GM23338 (cell line): ENCODE results near the gene PPP1R16B. TPM values are rescaled to one million over a fixed set of nuclear protein-coding genes. Genes with fewer than 3 reads are reported as not detected.

Source experiments
- ATAC-seq: fragments of 200-7000 bp; cut with Tn5 transposase; 3 replicates; pipeline ENCODE4 v1.9.1; 2020
- DNase-seq: peaks from one replicate; pipeline ENCODE4 v3.0.0-alpha.2; 2015; ENCODE audit warnings: low spot score
- H2AFZ ChIP-seq: fragments of 200-600 bp; sonication (generic); 2 replicates; pipeline ENCODE4 v1.8.0; 2016; ENCODE audit warnings: antibody characterized with exemption, mild to moderate bottlenecking, moderate library complexity
- H3F3A ChIP-seq: fragments of 200-600 bp; sonication (generic); replicated peaks from 2 replicates; pipeline ENCODE4 v1.8.0; 2017; ENCODE audit warnings: antibody characterized with exemption, mixed run types, low read depth
- H3K27ac ChIP-seq: fragments of 200-600 bp; sonication (generic); 2 replicates; pipeline ENCODE4 v1.6.1; 2016; ENCODE audit warnings: low read depth
- H3K27me3 ChIP-seq: fragments of 200-600 bp; sonication (generic); 2 replicates; pipeline ENCODE4 v1.8.0; 2016; ENCODE audit warnings: mild to moderate bottlenecking, mixed run types, moderate library complexity; ENCODE audit not compliant: insufficient read depth
- H3K36me3 ChIP-seq: fragments of 200-600 bp; sonication (generic); 2 replicates; pipeline ENCODE4 v1.8.0; 2016; ENCODE audit warnings: mild to moderate bottlenecking; ENCODE audit not compliant: insufficient read depth
- H3K4me1 ChIP-seq: fragments of 200-600 bp; sonication (generic); 2 replicates; pipeline ENCODE4 v1.8.0; 2016; ENCODE audit warnings: mild to moderate bottlenecking, moderate library complexity; ENCODE audit not compliant: insufficient read depth
- H3K4me2 ChIP-seq: fragments of 200-600 bp; sonication (generic); 2 replicates; pipeline ENCODE4 v1.7.1; 2017; ENCODE audit warnings: mixed run types
- H3K4me3 ChIP-seq: fragments of 200-600 bp; sonication (generic); 2 replicates; pipeline ENCODE4 v1.6.1; 2016; ENCODE audit warnings: mixed run types
- H3K79me2 ChIP-seq: fragments of 200-600 bp; sonication (generic); replicated peaks from 2 replicates; pipeline ENCODE4 v1.8.0; 2017; ENCODE audit warnings: mild to moderate bottlenecking; ENCODE audit not compliant: insufficient read depth
- H3K9me2 ChIP-seq: fragments of 200-600 bp; sonication (generic); 2 replicates; pipeline ENCODE4 v1.8.0; 2017; ENCODE audit not compliant: insufficient read depth
- H4K20me1 ChIP-seq: fragments of 200-600 bp; sonication (generic); replicated peaks from 2 replicates; pipeline ENCODE4 v1.8.0; 2017; ENCODE audit warnings: mild to moderate bottlenecking; ENCODE audit not compliant: insufficient read depth
- H3K27ac Mint-ChIP-seq: 2 replicates; pipeline ENCODE4 v1.8.0; 2020; ENCODE audit warnings: inconsistent platforms, mild to moderate bottlenecking, moderate library complexity, mixed read lengths
- H3K27me3 Mint-ChIP-seq: 3 replicates; pipeline ENCODE4 v1.8.0; 2022; ENCODE audit warnings: low read depth, mild to moderate bottlenecking, moderate library complexity, mixed read lengths, inconsistent platforms; ENCODE audit not compliant: insufficient read depth, poor library complexity
- H3K36me3 Mint-ChIP-seq: 3 replicates; pipeline ENCODE4 v1.8.0; 2021; ENCODE audit warnings: low read depth, mild to moderate bottlenecking, inconsistent platforms, moderate library complexity, mixed read lengths
- H3K4me1 Mint-ChIP-seq: 3 replicates; pipeline ENCODE4 v1.8.0; 2020; ENCODE audit warnings: mild to moderate bottlenecking, inconsistent platforms, mixed read lengths
- H3K4me3 Mint-ChIP-seq: 3 replicates; pipeline ENCODE4 v1.8.0; 2021; ENCODE audit warnings: moderate library complexity, mild to moderate bottlenecking, inconsistent platforms, mixed read lengths
- H3K9me3 Mint-ChIP-seq: 3 replicates; pipeline ENCODE4 v1.8.0; 2020; ENCODE audit warnings: moderate library complexity, mild to moderate bottlenecking, inconsistent platforms, mixed read lengths
- CREB1 ChIP-seq: fragments of 250-450 bp; sonication (Bioruptor Pico); IDR thresholded peaks from 2 replicates; pipeline ENCODE4 v1.5.0; 2020; ENCODE audit warnings: low read depth, mild to moderate bottlenecking, moderate library complexity
- EZH2 ChIP-seq: fragments of 200-600 bp; sonication (generic); IDR thresholded peaks from one replicate; pipeline ENCODE4 v1.8.0; 2017; ENCODE audit warnings: antibody characterized with exemption, mild to moderate bottlenecking, low read depth; ENCODE audit not compliant: unreplicated experiment
- EZH2phosphoT487 ChIP-seq: fragments of 200-600 bp; sonication (generic); IDR thresholded peaks from one replicate; pipeline ENCODE4 v1.8.1; 2018; ENCODE audit warnings: antibody characterized with exemption; ENCODE audit not compliant: unreplicated experiment
- JUNB ChIP-seq: IDR thresholded peaks from one replicate; pipeline ENCODE4 v1.6.1; 2016; ENCODE audit warnings: antibody characterized with exemption; ENCODE audit not compliant: unreplicated experiment
- ZNF114 ChIP-seq: fragments of 250-450 bp; sonication (Bioruptor Pico); IDR thresholded peaks from 2 replicates; pipeline ENCODE4 v1.5.0; 2020; ENCODE audit warnings: mild to moderate bottlenecking, moderate library complexity
- ZNF331 ChIP-seq: fragments of 250-450 bp; sonication (Bioruptor Pico); IDR thresholded peaks from 2 replicates; pipeline ENCODE4 v1.5.0; 2020; ENCODE audit warnings: low read depth, mild to moderate bottlenecking, moderate library complexity
- polyA plus RNA-seq: library from polyadenylated mRNA; unstranded; fragments of >200 nt; fragmentation: Nextera tagmentation; extraction: Ambion mirVana; gene quantifications from 2 replicates; pipeline ENCODE4 v1.2.1, GENCODE V29; 2016
- total RNA-seq: library from RNA; depleted of rRNA; stranded (reverse); fragments of >200 nt; shearing (Covaris generic); gene quantifications from 2 replicates; pipeline ENCODE4 v1.2.3, GENCODE V29; 2014
- TF ChIP-seq, protein P1 (sequence below): IDR thresholded peaks from 2 replicates; pipeline ENCODE4 v1.6.1; 2016; ENCODE audit warnings: antibody characterized with exemption
- TF ChIP-seq, protein P2 (sequence below), 2 experiments: fragments of 200-600 bp in 1 of 2; sonication (generic) in 1 of 2; conservative IDR thresholded peaks; 2 replicates each; pipeline versions ENCODE4 v1.5.1 to v1.6.1; 2016 to 2017; ENCODE audit warnings: antibody characterized with exemption in 2 of 2, low read depth in 2 of 2, mild to moderate bottlenecking in 2 of 2, moderate library complexity in 1 of 2
- TF ChIP-seq, protein P3 (sequence below): IDR thresholded peaks from one replicate; pipeline ENCODE4 v1.6.1; 2018; ENCODE audit warnings: antibody characterized with exemption; ENCODE audit not compliant: unreplicated experiment

Gene PPP1R16B
- total and polyA plus RNA-seq, 2 experiments from 2014 or later, result 1.6 to 11.5 TPM

DNA sequence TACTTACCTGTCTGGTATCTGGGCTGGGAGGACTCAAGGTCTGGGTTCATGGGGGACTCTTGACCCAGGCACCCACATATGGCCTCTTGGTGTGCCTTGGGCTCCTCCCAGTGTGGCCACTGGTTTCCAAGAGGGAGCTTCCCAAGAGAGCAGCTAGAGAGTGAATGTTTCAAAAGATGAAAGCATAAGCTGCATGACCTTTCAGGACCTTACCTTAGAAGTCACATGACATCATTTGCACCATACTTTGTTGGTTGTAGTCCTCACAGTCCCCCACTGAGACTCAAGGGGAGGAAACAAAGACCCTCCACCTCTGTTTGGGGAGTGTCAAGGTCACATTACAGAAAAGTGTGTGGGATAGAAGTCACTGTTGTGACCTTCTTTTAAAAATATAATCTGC lies 43.3 kb upstream of the PPP1R16B start:
- no peak for ATAC-seq
- Histone ChIP-seq H3K27ac (no peak overlapping the region), H4K20me1 (no peaks in the 10 kb centered on the region; the same call in 1 of the 2 replicates), H3K4me3 (no peak overlapping the region), H3K36me3 (peaks cover 37% of the 10 kb centered on the region; the same call in 1 of the 2 replicates), H3K27me3 (no peaks in the 10 kb centered on the region), H3K4me2 (no peak overlapping the region), H2AFZ (no peak overlapping the region), H3F3A (no peaks in the 10 kb centered on the region; the same call in 1 of the 2 replicates), H3K9me2 (no peaks in the 10 kb centered on the region), H3K79me2 (no peaks in the 10 kb centered on the region), H3K4me1 (peaks cover 16% of the 10 kb centered on the region; the same call in 1 of the 2 replicates)
- Mint-ChIP-seq H3K4me3 (no peak overlapping the region), H3K27me3 (no peaks in the 10 kb centered on the region), H3K9me3 (no peaks in the 10 kb centered on the region), H3K4me1 (peaks cover 11% of the 10 kb centered on the region; the same call in 2 of the 3 replicates), H3K36me3 (peaks cover 42% of the 10 kb centered on the region), H3K27ac (no peak overlapping the region)
- DNase-seq, result no peak
- TF ChIP-seq ZNF331 (CRISPR knock-in tag) (no peak), JUNB (no peak), ZNF114 (CRISPR knock-in tag) (no peak)
- TF ChIP-seq, protein P1, sequence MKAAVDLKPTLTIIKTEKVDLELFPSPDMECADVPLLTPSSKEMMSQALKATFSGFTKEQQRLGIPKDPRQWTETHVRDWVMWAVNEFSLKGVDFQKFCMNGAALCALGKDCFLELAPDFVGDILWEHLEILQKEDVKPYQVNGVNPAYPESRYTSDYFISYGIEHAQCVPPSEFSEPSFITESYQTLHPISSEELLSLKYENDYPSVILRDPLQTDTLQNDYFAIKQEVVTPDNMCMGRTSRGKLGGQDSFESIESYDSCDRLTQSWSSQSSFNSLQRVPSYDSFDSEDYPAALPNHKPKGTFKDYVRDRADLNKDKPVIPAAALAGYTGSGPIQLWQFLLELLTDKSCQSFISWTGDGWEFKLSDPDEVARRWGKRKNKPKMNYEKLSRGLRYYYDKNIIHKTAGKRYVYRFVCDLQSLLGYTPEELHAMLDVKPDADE, result no peak
- TF ChIP-seq, protein P2, sequence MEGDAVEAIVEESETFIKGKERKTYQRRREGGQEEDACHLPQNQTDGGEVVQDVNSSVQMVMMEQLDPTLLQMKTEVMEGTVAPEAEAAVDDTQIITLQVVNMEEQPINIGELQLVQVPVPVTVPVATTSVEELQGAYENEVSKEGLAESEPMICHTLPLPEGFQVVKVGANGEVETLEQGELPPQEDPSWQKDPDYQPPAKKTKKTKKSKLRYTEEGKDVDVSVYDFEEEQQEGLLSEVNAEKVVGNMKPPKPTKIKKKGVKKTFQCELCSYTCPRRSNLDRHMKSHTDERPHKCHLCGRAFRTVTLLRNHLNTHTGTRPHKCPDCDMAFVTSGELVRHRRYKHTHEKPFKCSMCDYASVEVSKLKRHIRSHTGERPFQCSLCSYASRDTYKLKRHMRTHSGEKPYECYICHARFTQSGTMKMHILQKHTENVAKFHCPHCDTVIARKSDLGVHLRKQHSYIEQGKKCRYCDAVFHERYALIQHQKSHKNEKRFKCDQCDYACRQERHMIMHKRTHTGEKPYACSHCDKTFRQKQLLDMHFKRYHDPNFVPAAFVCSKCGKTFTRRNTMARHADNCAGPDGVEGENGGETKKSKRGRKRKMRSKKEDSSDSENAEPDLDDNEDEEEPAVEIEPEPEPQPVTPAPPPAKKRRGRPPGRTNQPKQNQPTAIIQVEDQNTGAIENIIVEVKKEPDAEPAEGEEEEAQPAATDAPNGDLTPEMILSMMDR (conservative IDR thresholded peaks at IDR 0.05; ENCODE audit: low read depth in 2 of 2), result no peak

DNA sequence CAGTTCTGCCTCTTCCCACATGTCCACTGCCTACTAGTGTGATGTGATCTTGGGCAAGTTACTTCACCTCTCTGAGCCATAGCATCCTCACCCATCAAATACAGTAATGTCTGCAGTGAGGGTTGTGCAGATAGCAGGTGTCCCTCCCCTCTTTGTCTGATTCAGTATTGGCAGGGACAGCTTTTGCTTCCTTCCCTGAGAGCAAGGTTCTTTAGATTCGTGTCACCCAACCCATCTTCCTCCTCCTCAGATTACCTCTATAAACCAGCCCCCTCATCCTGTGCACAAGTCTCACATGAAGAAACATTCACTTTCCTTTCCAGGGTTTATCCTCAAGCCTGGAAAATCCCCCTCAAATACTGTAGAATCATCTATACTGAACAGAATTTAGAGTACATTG lies 41.9 kb upstream of the PPP1R16B start:
- no peak overlapping the region for H3K4me2 ChIP-seq
- H3K4me1 Mint-ChIP-seq, result peaks cover 11% of the 10 kb centered on the region
- H2AFZ ChIP-seq, result no peak overlapping the region
- TF ChIP-seq CREB1 (CRISPR knock-in tag), result no peak
- TF ChIP-seq, protein P3, sequence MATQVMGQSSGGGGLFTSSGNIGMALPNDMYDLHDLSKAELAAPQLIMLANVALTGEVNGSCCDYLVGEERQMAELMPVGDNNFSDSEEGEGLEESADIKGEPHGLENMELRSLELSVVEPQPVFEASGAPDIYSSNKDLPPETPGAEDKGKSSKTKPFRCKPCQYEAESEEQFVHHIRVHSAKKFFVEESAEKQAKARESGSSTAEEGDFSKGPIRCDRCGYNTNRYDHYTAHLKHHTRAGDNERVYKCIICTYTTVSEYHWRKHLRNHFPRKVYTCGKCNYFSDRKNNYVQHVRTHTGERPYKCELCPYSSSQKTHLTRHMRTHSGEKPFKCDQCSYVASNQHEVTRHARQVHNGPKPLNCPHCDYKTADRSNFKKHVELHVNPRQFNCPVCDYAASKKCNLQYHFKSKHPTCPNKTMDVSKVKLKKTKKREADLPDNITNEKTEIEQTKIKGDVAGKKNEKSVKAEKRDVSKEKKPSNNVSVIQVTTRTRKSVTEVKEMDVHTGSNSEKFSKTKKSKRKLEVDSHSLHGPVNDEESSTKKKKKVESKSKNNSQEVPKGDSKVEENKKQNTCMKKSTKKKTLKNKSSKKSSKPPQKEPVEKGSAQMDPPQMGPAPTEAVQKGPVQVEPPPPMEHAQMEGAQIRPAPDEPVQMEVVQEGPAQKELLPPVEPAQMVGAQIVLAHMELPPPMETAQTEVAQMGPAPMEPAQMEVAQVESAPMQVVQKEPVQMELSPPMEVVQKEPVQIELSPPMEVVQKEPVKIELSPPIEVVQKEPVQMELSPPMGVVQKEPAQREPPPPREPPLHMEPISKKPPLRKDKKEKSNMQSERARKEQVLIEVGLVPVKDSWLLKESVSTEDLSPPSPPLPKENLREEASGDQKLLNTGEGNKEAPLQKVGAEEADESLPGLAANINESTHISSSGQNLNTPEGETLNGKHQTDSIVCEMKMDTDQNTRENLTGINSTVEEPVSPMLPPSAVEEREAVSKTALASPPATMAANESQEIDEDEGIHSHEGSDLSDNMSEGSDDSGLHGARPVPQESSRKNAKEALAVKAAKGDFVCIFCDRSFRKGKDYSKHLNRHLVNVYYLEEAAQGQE, result no peak
- TF ChIP-seq, protein P2 (conservative IDR thresholded peaks at IDR 0.05; ENCODE audit: low read depth in 2 of 2), result no peak
- TF ChIP-seq ZNF331 (CRISPR knock-in tag), result no peak
- no peak for TF ChIP-seq EZH2phosphoT487
- no peak for TF ChIP-seq EZH2

More for the DNA sequence above, 41.9 kb upstream of the PPP1R16B start:
- Histone ChIP-seq H3K79me2 (no peaks in the 10 kb centered on the region), H3K36me3 (peaks cover 25% of the 10 kb centered on the region; the same call in 1 of the 2 replicates), H3F3A (no peaks in the 10 kb centered on the region; the same call in 1 of the 2 replicates), H3K9me2 (no peaks in the 10 kb centered on the region), H3K4me3 (no peak overlapping the region), H3K27me3 (no peaks in the 10 kb centered on the region), H4K20me1 (no peaks in the 10 kb centered on the region), H3K4me1 (peaks cover 16% of the 10 kb centered on the region; the same call in 1 of the 2 replicates), H3K27ac (no peak overlapping the region)
- peaks cover 48% of the 10 kb centered on the region for H3K36me3 Mint-ChIP-seq
- H3K4me3 Mint-ChIP-seq, result no peak overlapping the region
- no peaks in the 10 kb centered on the region for H3K9me3 Mint-ChIP-seq
- no peaks in the 10 kb centered on the region for H3K27me3 Mint-ChIP-seq
- ATAC-seq (no peak), DNase-seq (no peak)
- H3K27ac Mint-ChIP-seq, result no peak overlapping the region
